ENCODE measurements around the gene ITGB3. TPM values are rescaled to one million over a fixed set of nuclear protein-coding genes. Genes with fewer than 3 reads are reported as not detected.

Gene ITGB3
- total and polyA plus RNA-seq, 9 of the 15 experiments (the other 6 are each of a cell fraction or from before 2014, with no cell fraction given) = 0.08 to 2.6 (median 0.62) TPM; not detected in 1

- TF ChIP-seq SMARCB1 (IDR thresholded peaks at IDR 0.05; ENCODE audit: insufficient read length, low read depth) = no peak
Measured at GRCh38 chr17:47290870-47291241, 37.2 kb downstream of the ITGB3 start (continued).

- CTCF ChIA-PET (ENCODE audit: low intra/inter-chr PET ratio) = no interaction called here
- POLR2A ChIA-PET = interaction anchor here (0.6 to 3.6 kb wide), 8 partner anchors 9 to 51 kb away, joined by 3 to 18 read pairs (median 4); no protein-coding TSS in a partner anchor
- H3K4me3 ChIP-seq = no peak overlapping the region
- H3K9ac ChIP-seq (ENCODE audit: insufficient read depth in 1 of 2, low read depth in 2 of 2, low read length in 2 of 2) = peak overlapping the region in 1 of 2 experiments; percentile 35; a peak in 3 of 4 replicates
- peaks cover 54 to 66% of the 10 kb centered on the region in 2 experiments for H3K4me1 ChIP-seq (replicated peaks in 1 of 2; ENCODE audit: control insufficient read depth in 2 of 2, insufficient read depth in 2 of 2, low read length in 2 of 2)
- DNase-seq (ENCODE audit: extremely low read depth in 1 of 4, low spot score in 3 of 4) = peak in 2 of 4 experiments; percentile 39 to 69
- H3K79me2 ChIP-seq (ENCODE audit: control insufficient read depth, insufficient read depth, low read length) = no peaks in the 10 kb centered on the region
- H3K27me3 ChIP-seq (ENCODE audit: control insufficient read depth in 2 of 2, insufficient read depth in 2 of 2, low read length in 2 of 2) = no peaks in the 10 kb centered on the region
- FAIRE-seq = peak; percentile 74
- H2AFZ ChIP-seq (ENCODE audit: low read depth, low read length) = peak overlapping the region; percentile 80
- peaks cover 7% of the 10 kb centered on the region for H3K9me1 ChIP-seq (ENCODE audit: control insufficient read depth, insufficient read depth, low read length)
- no TSS peak for BruUV-seq (replicated peaks)
- intact Hi-C loops (cut with micrococcal nuclease) (loop anchor here (5.0 kb wide), 1 partner anchor 34 kb away; no protein-coding TSS in a partner anchor), in situ Hi-C loops (cut with MboI) (no loop called here)
- WGBS (ENCODE audit: insufficient coverage, low coverage, missing lambda C conversion rate) = 20% methylated on average over 8 of the region's 8 CpGs
- peak overlapping the region; percentile 50 for H3K27ac ChIP-seq (ENCODE audit: extremely low read depth, low read depth, low read length)
- peak overlapping the region; percentile 67 for H3K4me2 ChIP-seq (ENCODE audit: insufficient read depth, low read length)
- peak; percentile 4 for ATAC-seq
- H4K20me1 ChIP-seq (replicated peaks; ENCODE audit: control insufficient read depth, insufficient read depth, low read length) = no peaks in the 10 kb centered on the region
- H3K36me3 ChIP-seq (ENCODE audit: control insufficient read depth, insufficient read depth, low read length) = no peaks in the 10 kb centered on the region
- H3K9me3 ChIP-seq (replicated peaks; ENCODE audit: control insufficient read depth, insufficient read depth, low read depth, low read length) = no peaks in the 10 kb centered on the region
- TF ChIP-seq ZKSCAN1 (IDR thresholded peaks at IDR 0.05; ENCODE audit: low read depth, low read length) = no peak
- TF ChIP-seq ZNF586 (CRISPR knock-in tag; conservative IDR thresholded peaks at IDR 0.05) = no peak
- no peak for TF ChIP-seq SIX5 (IDR thresholded peaks at IDR 0.05; ENCODE audit: borderline replicate concordance in 1 of 2, insufficient read depth in 1 of 2, low read depth in 1 of 2, low read length in 2 of 2)
- TF ChIP-seq RAD21 (CRISPR knock-in tag; conservative IDR thresholded peaks at IDR 0.05 in 1 of 2, IDR thresholded peaks at IDR 0.05 in 1 of 2) = no peak
- no peak for TF ChIP-seq SPI1 (IDR thresholded peaks at IDR 0.05; ENCODE audit: borderline replicate concordance, low read depth, low read length)
- no peak for TF ChIP-seq TOE1 (IDR thresholded peaks at IDR 0.05; ENCODE audit: borderline replicate concordance)
- no peak for TF ChIP-seq TOE1 (CRISPR knock-in tag; IDR thresholded peaks at IDR 0.05; ENCODE audit: borderline replicate concordance, low read depth)
- TF ChIP-seq GTF2B (IDR thresholded peaks at IDR 0.05; ENCODE audit: extremely low read depth, insufficient read length) = no peak
- no peak for TF ChIP-seq KHSRP (IDR thresholded peaks at IDR 0.05)
- no peak for TF ChIP-seq ESRRA (IDR thresholded peaks at IDR 0.05; ENCODE audit: borderline replicate concordance, low read depth)
- TF ChIP-seq ZNF449 (CRISPR knock-in tag; IDR thresholded peaks at IDR 0.05) = no peak
- TF ChIP-seq CREB3 (tag; conservative IDR thresholded peaks at IDR 0.05; ENCODE audit: low read depth) = no peak
- TF ChIP-seq DACH1 (IDR thresholded peaks at IDR 0.05; ENCODE audit: partially characterized antibody) = no peak
- no peak for TF ChIP-seq SP1 (CRISPR knock-in tag; IDR thresholded peaks at IDR 0.05)
- no peak for TF ChIP-seq ZBTB8A (IDR thresholded peaks at IDR 0.05; ENCODE audit: partially characterized antibody)
- TF ChIP-seq ASH1L (IDR thresholded peaks at IDR 0.05; ENCODE audit: borderline replicate concordance, low read depth, partially characterized antibody) = no peak
Measured at GRCh38 chr17:47291242-47291873, 37.7 kb downstream of the ITGB3 start.
